Stomach (tissue), 4 donors: ENCODE data around the gene FRMD4B.

Source experiments
- CTCF ChIP-seq, 7 experiments: fragments of 450-650 bp in 4 of 7; fragments of 200-600 bp in 3 of 7; sonication (generic) in 3 of 7; IDR thresholded peaks; one replicate each; pipeline ENCODE4 v1.5.1; 2016 to 2019; ENCODE audit warnings: antibody characterized with exemption in 7 of 7, control low read depth in 2 of 7, mild to moderate bottlenecking in 1 of 7
- EP300 ChIP-seq: sonication (generic); formaldehyde crosslinking; IDR thresholded peaks from one replicate; pipeline ENCODE4 v1.6.1; 2017; ENCODE audit warnings: antibody characterized with exemption
- POLR2A ChIP-seq, 4 donors: fragments of 450-650 bp; IDR thresholded peaks; one replicate each; pipeline ENCODE4 v1.6.1; 2016; ENCODE audit warnings: antibody characterized with exemption in 4 of 4, control low read depth in 2 of 4, mild to moderate bottlenecking in 1 of 4, moderate library complexity in 1 of 4
- POLR2AphosphoS5 ChIP-seq, 3 donors: sonication (generic); formaldehyde crosslinking; IDR thresholded peaks; one replicate each; pipeline ENCODE4 v1.6.1; 2016; ENCODE audit warnings: antibody characterized with exemption in 3 of 3

DNA sequence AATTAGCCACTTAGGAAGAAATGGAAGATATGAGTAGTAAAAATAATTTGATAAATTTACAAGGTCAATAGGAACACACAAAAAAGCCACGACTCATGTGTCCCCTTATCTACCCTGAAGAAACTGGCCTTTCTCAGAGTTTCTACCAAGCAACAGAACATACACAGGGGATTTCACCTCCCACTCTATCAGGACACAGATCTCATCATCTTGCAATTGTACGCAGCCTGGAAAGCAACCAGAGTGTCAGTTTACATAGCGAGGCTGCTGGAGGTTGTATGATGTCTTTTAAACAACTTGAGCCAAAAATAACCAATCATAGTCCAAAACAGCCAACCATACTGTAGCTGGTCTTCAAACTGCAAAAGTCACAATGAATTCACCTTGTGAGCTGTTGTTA, 243.8 kb downstream of the FRMD4B start:
- no peak for TF ChIP-seq POLR2AphosphoS5 (IDR thresholded peaks at IDR 0.05)
- no peak for TF ChIP-seq CTCF (IDR thresholded peaks at IDR 0.05)
- no peak for TF ChIP-seq POLR2A (IDR thresholded peaks at IDR 0.05)
- TF ChIP-seq EP300, result no peak
